Natural killer cell treated with Interleukin-12 subunit alpha and Interleukin-12 subunit beta and Interleukin-15 and Interleukin-18, amount 100 ng/mL, for 72 hours (primary cell): Measurements from ENCODE around the gene CSNK2B. TPM values are rescaled to one million over a fixed set of nuclear protein-coding genes. Genes with fewer than 3 reads are reported as not detected.
A peak's percentile ranks its signal among the peaks of the same experiment; 100 is the strongest.

ENCODE experiments used
- ATAC-seq, 2 donors: fragments of 150-1000 bp; cut with Tn5 transposase in 1 of 2; sonication (Bioruptor Pico), chemical (Tn5 transposase) in 1 of 2; 2 replicates each; pipeline ENCODE4 v1.10.0; 2021
- DNase-seq: peaks from one replicate; pipeline ENCODE4 v3.0.0; 2022; ENCODE audit warnings: low spot score
- H3K27ac Mint-ChIP-seq, 2 donors: 1 replicate in 1 of 2; 2 replicates in 1 of 2; pipeline ENCODE4 v1.8.0; 2022; ENCODE audit warnings: mixed read lengths in 2 of 2, mild to moderate bottlenecking in 1 of 2, moderate library complexity in 1 of 2
- H3K27me3 Mint-ChIP-seq, 2 donors: 1 replicate in 1 of 2; 2 replicates in 1 of 2; pipeline ENCODE4 v1.8.0; 2022; ENCODE audit warnings: mixed read lengths in 2 of 2
- H3K36me3 Mint-ChIP-seq: one replicate; pipeline ENCODE4 v1.8.0; 2022; ENCODE audit warnings: mixed read lengths
- H3K4me1 Mint-ChIP-seq, 2 donors: 1 replicate in 1 of 2; 2 replicates in 1 of 2; pipeline ENCODE4 v1.8.0; 2022; ENCODE audit warnings: low read depth in 2 of 2, mixed read lengths in 2 of 2, mild to moderate bottlenecking in 1 of 2
- H3K4me3 Mint-ChIP-seq: one replicate; pipeline ENCODE4 v1.8.0; 2022; ENCODE audit warnings: mixed read lengths
- H3K9me3 Mint-ChIP-seq: 2 replicates; pipeline ENCODE4 v1.8.0; 2022; ENCODE audit warnings: mixed read lengths
- total RNA-seq, 2 donors: library from RNA; stranded (reverse); gene quantifications; one replicate each; pipeline ENCODE4 v1.2.3, GENCODE V29; 2022

Gene CSNK2B
- total RNA-seq, 2 donors from 2014 or later = 205 to 247 TPM

- no peak for DNase-seq
- peak overlapping the region; percentile 85 to 92 for H3K27ac Mint-ChIP-seq
- H3K9me3 Mint-ChIP-seq = no peaks in the 10 kb centered on the region
- no peak for ATAC-seq
- peaks cover 19% of the 10 kb centered on the region for H3K36me3 Mint-ChIP-seq
- H3K4me3 Mint-ChIP-seq = peak overlapping the region; percentile 95
- peaks cover 62 to 66% of the 10 kb centered on the region in 2 donors for H3K4me1 Mint-ChIP-seq
- H3K27me3 Mint-ChIP-seq = no peaks in the 10 kb centered on the region
Observed at GRCh38 chr6:31661262-31662123, 4.4 kb upstream of the CSNK2B start.

- H3K27me3 Mint-ChIP-seq = no peaks in the 10 kb centered on the region
- peak overlapping the region; percentile 51 for H3K4me3 Mint-ChIP-seq
- no peak for ATAC-seq
- DNase-seq = no peak
- peaks cover 68 to 70% of the 10 kb centered on the region in 2 donors for H3K4me1 Mint-ChIP-seq
- peak overlapping the region; percentile 56 to 76 for H3K27ac Mint-ChIP-seq
- H3K9me3 Mint-ChIP-seq = no peaks in the 10 kb centered on the region
- peaks cover 23% of the 10 kb centered on the region for H3K36me3 Mint-ChIP-seq
Observed at GRCh38 chr6:31662124-31662723, 3.7 kb upstream of the CSNK2B start.

DNA sequence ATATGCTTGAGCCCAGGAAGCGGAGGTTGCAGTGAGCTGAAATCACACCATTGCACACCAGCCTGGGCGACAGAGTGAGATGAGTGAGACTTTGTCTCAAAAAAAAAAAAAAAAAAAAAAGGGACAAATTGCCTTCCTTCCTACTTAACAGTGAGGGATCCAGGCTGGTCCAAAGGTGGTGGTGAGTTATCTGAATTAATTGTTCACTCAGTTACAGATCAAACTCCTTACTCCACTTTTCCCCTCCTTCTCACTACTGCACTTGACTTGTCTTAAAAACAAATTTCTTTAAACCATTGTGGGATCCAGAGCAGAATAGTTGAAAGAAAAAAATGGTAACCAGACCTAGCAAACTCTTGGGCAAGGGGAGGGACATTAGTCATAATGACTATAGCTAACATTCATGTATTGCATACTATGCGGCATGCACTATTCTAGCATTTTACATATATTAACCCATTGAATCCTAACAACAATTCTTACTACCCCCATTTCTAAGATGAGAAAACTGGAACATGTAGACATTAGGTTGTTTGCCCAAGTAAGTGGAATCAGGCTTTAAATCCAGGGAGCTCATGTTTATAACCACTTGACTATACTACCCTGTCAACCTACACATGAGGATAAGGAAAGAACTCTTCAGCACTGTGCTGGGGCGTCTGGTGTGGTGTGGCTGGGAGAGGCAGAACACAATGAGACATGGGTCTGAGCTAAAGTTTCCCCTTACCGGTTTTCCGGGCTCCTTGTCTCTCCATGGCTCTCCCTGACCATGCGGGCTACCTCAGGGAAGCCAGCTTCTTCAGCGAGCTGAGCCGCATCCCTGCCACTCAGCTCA, 2.5 kb upstream of the CSNK2B start:
- no peaks in the 10 kb centered on the region for H3K9me3 Mint-ChIP-seq
- ATAC-seq = no peak
- peak overlapping the region; percentile 97 for H3K4me3 Mint-ChIP-seq
- H3K27ac Mint-ChIP-seq = peak overlapping the region; percentile 93 to 99
- H3K36me3 Mint-ChIP-seq = peaks cover 30% of the 10 kb centered on the region
- peaks cover 68 to 69% of the 10 kb centered on the region in 2 donors for H3K4me1 Mint-ChIP-seq
- no peak for DNase-seq
- no peaks in the 10 kb centered on the region for H3K27me3 Mint-ChIP-seq

GRCh38 chr6:31663961-31664789, 1.7 kb upstream of the CSNK2B start:
- Mint-ChIP-seq H3K27ac (peak overlapping the region; percentile 93 to 99), H3K27me3 (no peaks in the 10 kb centered on the region), H3K9me3 (no peaks in the 10 kb centered on the region), H3K4me3 (peak overlapping the region; percentile 97), H3K36me3 (peaks cover 30% of the 10 kb centered on the region), H3K4me1 (peaks cover 60% of the 10 kb centered on the region in 2 donors)
- DNase-seq (no peak), ATAC-seq (no peak)

DNA sequence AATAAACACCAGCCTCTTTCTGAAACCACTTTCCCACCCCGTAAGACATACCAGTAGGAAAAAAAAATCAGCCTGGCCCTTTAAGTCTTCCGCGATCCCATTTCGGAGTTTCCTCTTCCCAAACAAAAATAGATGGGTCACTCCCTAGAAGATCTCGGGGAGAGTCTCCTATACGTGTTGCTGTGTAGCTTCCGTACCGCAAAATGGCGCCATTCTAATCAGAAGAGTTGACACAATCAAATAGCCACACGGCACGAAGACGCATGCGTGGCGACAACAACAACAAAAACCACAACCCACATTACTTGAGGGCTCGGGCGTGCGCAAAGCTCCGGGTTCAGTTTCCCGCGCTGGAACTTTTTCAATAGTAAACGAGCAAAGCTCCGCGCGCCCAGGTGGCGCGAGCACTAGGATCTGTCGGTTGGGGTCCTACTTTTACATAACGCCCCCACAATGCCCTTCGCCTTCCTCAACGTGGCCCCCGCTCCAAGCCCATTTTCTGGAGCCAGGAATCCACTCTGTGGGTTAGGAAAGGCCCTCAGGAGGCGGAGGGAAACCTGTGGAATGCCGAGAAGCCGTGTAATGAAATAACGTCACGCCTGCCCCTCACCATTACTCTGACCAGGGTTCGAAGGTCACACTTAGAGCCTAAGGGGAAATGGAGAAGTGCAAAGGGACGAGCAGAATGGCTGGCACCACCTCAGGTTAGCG, 935 bp upstream of the CSNK2B start, which contains the start of gene GPANK1:
Gene GPANK1 (minus strand): TSS at position 208 of the 711 bp plus-strand sequence. CDS start 519 bp downstream, outside the sequence.
- H3K27ac Mint-ChIP-seq = peak within 1 kb of the TSS; percentile 93 to 99

DNA sequence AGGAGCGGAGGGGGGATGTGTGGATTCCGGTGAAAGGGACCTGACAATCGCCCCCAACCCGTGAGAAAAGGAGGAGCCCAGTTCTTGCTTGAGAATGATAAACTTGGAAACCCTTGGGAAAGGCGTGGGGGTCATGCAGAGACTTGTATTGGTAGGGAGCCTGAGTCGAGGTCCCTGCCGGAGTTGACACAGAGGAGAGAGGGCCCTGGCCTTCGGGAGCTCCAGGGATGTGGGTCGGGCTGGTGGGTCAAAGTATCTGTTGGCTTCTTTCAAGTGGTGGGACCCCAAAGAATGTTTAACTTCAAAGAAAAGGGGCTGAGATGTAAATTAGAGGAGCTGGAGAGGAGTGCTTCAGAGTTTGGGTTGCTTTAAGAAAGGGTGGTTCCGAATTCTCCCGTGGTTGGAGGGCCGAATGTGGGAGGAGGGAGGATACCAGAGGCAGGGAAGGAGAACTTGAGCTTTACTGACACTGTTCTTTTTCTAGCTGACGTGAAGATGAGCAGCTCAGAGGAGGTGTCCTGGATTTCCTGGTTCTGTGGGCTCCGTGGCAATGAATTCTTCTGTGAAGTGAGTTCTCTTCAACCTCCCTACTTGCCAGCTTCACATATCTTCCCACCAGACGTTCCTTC, 571 bp downstream of the CSNK2B start:
- Mint-ChIP-seq H3K36me3 (peaks cover 30% of the 10 kb centered on the region), H3K27ac (peak overlapping the region; percentile 93 to 99), H3K4me3 (peak overlapping the region; percentile 97), H3K9me3 (no peaks in the 10 kb centered on the region), H3K27me3 (no peaks in the 10 kb centered on the region), H3K4me1 (peaks cover 43 to 48% of the 10 kb centered on the region in 2 donors)
- DNase-seq (no peak), ATAC-seq (no peak)

More for the DNA sequence above, 935 bp upstream of the CSNK2B start, which contains the start of gene GPANK1:
- peak within 1 kb of the TSS; percentile 97 for H3K4me3 Mint-ChIP-seq
- ATAC-seq = peak; percentile 59 to 69
- H3K4me1 Mint-ChIP-seq = peaks cover 52 to 53% of the 10 kb centered on the region in 2 donors
- peaks cover 30% of the 10 kb centered on the region for H3K36me3 Mint-ChIP-seq
- no peaks in the 10 kb centered on the region for H3K27me3 Mint-ChIP-seq
- peak; percentile 92 for DNase-seq
- H3K9me3 Mint-ChIP-seq = no peaks in the 10 kb centered on the region

- peaks cover 21% of the 10 kb centered on the region for H3K36me3 Mint-ChIP-seq
- no peak within 1 kb of the TSS for H3K4me3 Mint-ChIP-seq
- H3K27ac Mint-ChIP-seq = peak within 1 kb of the TSS in 1 of 2 donors; percentile 21
- no peaks in the 10 kb centered on the region for H3K9me3 Mint-ChIP-seq
- H3K27me3 Mint-ChIP-seq = no peaks in the 10 kb centered on the region
- ATAC-seq (no peak), DNase-seq (no peak)
- H3K4me1 Mint-ChIP-seq = peaks cover 22 to 26% of the 10 kb centered on the region in 2 donors
Observed at GRCh38 chr6:31669676-31670075, 3.8 kb downstream of the CSNK2B start, which contains the start of gene LY6G5B. Gene LY6G5B, plus strand, starts transcription at chr6:31669976. Its CDS starts 975 bp downstream, at chr6:31670951.

DNA sequence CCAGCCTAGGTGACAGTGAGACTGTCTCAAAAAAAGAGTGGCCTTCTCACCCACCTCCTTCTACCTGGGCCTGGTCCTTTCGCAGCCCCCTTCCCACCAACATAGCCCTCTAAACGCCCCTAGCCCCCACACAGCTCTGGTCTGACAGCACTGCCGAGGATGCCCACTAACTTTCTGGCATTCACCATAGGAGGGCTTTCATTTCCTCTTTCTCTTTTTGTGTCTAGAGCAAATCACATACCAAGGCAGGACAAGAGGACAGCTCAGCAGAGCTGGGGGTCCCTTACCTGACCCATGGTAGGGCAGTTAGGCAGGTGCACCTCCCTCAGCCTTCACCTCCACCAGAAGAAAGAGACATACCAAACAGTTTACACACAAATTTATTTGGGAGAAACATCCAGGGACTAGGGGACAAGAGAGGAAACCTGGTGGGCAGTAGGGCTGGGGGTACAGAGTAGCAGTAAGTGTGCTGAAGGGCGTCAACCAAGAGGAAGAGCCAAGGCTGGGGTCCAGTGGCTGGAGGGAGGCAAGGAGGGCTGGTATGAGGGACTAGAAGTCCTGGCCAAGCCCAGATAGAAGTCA, 10.5 kb downstream of the CSNK2B start:
- Mint-ChIP-seq H3K4me1 (peaks cover 23% of the 10 kb centered on the region in 2 donors), H3K9me3 (no peaks in the 10 kb centered on the region)

GRCh38 chr6:31676904-31677303, 11.0 kb downstream of the CSNK2B start:
- peaks cover 5% of the 10 kb centered on the region for H3K36me3 Mint-ChIP-seq
- H3K9me3 Mint-ChIP-seq = no peaks in the 10 kb centered on the region
- H3K27ac Mint-ChIP-seq = no peak overlapping the region
- no peak for ATAC-seq
- H3K4me3 Mint-ChIP-seq = no peak overlapping the region
- H3K4me1 Mint-ChIP-seq = peaks cover 25 to 26% of the 10 kb centered on the region in 2 donors
- H3K27me3 Mint-ChIP-seq = no peaks in the 10 kb centered on the region
- DNase-seq = no peak

More for the DNA sequence above, 10.5 kb downstream of the CSNK2B start:
- H3K27me3 Mint-ChIP-seq = no peaks in the 10 kb centered on the region
- no peak overlapping the region for H3K27ac Mint-ChIP-seq
- DNase-seq (no peak), ATAC-seq (no peak)
- peaks cover 5% of the 10 kb centered on the region for H3K36me3 Mint-ChIP-seq
- H3K4me3 Mint-ChIP-seq = no peak overlapping the region

DNA sequence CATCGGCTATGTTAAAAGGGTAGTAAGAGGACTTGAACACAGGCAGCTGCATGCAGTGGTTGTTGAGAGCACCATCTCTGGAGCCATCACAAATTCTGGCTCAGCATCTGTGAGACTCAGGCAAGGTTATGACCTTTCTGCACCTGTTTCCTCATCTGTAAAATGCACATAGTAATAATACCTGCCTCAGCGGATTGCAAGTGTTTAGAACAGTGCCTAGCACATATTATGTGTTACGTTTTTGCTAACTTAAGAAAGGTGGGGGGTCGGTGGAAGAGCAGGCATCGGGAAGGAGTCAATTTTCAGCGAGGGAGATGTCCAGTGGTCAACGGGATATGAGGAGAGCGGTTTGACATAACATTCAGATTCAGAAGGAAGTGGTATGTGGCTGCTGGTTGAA, 12.1 kb downstream of the CSNK2B start:
- Mint-ChIP-seq H3K4me1 (peaks cover 25 to 26% of the 10 kb centered on the region in 2 donors), H3K27me3 (no peaks in the 10 kb centered on the region), H3K27ac (no peak overlapping the region), H3K9me3 (no peaks in the 10 kb centered on the region), H3K4me3 (no peak overlapping the region), H3K36me3 (no peaks in the 10 kb centered on the region)
- no peak for ATAC-seq
- no peak for DNase-seq

GRCh38 chr6:31680226-31681134, 14.6 kb downstream of the CSNK2B start, which contains the start of gene LY6G5C:
Gene LY6G5C, minus strand, starts transcription at chr6:31681067. Its CDS starts 694 bp downstream, at chr6:31680373.
- no peaks in the 10 kb centered on the region for H3K36me3 Mint-ChIP-seq
- ATAC-seq (peak; percentile 76 to 85), DNase-seq (no peak)
- no peaks in the 10 kb centered on the region for H3K9me3 Mint-ChIP-seq
- peak within 1 kb of the TSS; percentile 85 for H3K4me3 Mint-ChIP-seq
- H3K27me3 Mint-ChIP-seq = no peaks in the 10 kb centered on the region
- peaks cover 26 to 29% of the 10 kb centered on the region in 2 donors for H3K4me1 Mint-ChIP-seq
- peak within 1 kb of the TSS; percentile 44 to 89 for H3K27ac Mint-ChIP-seq
